NCI-H446 treated with DMSO at 0.1 percent for 48 hours (cell line): ENCODE data around the gene GNB5.
"Not testable (repeated sequence)": the region's sequence is repeated elsewhere in the genome, so short reads cannot be mapped to it uniquely, and the experiment has no call there.

Source experiments
- DNase-seq: peaks from one replicate; lab custom pipeline; 2025; lab: John Stamatoyannopoulos, UW

The GNB5 gene

DNA sequence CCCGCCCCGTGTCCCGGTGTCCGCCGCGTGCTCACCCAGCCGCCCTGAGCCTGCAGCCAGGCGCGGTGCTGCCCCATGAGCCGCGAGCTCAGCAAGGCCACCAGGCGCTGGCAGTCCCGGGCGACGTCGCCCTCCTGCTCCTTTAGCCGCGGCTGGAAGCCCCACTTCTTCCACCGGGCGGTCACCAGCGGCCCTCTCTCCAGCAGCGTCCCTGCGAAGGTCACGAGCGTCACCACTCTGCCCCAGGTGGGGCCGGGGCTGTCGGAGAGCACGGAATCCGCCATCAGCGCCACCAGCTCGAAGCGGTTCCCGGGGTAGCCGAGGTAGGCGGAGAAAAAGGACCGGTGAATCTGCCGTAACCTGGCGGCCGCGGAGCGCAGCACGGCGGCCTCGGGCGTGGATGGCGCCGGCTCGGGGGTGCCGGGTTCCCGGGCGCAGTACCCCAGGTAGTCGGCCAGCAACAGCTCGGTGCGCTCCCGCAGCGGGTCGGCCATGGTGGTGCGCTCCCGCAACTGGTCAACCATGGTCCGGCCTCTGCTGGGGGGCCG, 78.9 kb downstream of the GNB5 start:
- DNase-seq = no peak

- no peak for DNase-seq
Measured at GRCh38 chr15:52111517-52112202, 79.5 kb downstream of the GNB5 start.

GRCh38 chr15:52109559-52110451, 81.4 kb downstream of the GNB5 start:
- no peak for DNase-seq

DNA sequence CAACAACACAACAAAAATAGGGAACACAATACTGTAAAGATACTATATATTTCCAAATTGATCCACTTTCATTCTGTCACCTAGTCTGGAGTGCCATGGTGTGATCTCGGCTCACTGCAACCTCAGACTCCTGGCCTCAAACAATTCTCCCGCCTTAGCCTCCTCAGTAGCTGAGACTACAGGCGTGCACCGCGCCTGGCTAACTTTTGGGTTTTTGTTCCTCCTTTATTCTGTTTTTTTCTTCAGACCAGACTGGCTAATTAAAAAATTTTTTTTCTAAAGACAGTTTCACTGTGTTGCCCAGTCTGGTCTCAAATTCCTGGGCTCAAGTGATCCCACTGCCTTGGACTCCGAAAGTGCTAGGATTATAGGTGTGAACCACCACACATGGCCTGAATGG, 84.0 kb downstream of the GNB5 start:
- no peak for DNase-seq

- DNase-seq = no peak
Measured at GRCh38 chr15:52106641-52107040, 84.6 kb downstream of the GNB5 start.

- DNase-seq = no peak
Measured at GRCh38 chr15:52105846-52106245, 85.3 kb downstream of the GNB5 start.

- DNase-seq = no peak
Measured at GRCh38 chr15:52104532-52105004, 86.6 kb downstream of the GNB5 start.

- peak; percentile 83 for DNase-seq
Measured at GRCh38 chr15:52103217-52104207, 87.7 kb downstream of the GNB5 start.

GRCh38 chr15:52102463-52102862, 88.7 kb downstream of the GNB5 start:
- DNase-seq = no peak

DNA sequence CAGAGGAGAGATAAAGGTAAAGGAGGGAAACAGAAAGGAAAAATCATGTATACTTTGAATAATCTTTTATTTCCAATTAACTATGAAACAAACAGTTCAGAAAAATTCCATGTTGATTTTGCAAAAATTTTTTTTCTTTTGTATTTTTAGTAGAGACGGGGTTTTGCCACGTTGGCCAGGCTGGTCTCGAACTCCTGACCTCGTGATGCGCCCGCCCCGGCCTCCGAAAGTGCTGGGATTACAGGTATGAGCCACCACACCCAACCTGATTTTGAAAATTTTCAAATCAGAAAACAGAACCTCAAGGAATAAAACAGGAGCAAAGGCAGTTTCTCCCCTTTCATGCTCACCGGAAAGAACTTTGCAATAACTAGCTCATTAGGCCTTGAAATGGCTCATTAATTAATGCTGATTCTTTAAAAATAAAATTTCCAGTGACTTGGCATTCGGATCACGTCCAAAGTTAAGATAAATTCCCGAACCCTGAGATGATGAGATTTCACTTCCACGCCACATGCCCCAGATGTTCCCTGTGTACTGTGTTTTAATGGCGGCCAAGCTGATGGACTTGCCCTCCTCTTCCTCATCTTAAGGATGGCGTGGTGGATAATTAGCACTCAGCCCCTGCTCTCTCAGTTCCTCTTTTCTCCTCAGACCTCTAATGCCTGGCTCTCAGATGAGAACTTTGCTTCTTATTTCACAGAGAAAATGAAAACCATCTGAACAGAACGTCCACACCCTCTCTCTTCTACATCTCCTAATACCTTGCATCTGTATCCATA, 89.5 kb downstream of the GNB5 start:
- no peak for DNase-seq

- DNase-seq = no peak
Measured at GRCh38 chr15:52100807-52101442, 90.3 kb downstream of the GNB5 start.

- DNase-seq = no peak
Measured at GRCh38 chr15:52099651-52100272, 91.4 kb downstream of the GNB5 start.

DNA sequence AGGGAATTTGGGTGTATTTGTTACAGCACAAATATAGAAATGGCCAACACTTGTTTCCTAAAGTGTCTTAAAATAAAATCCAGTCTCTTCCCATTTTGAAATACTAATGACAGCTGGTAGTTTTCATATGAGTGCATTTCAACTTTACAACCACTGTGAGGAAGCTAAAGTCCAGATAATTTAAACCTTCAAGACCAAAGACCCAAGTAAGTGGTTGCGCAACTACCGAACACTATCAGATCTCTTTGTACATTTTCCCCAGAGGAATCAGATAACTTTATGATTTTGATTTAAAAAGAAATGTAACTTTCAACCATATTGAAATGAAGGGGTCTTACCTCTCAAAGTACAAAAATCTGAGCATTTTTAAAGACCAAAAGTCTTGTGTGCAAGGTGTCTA, 92.9 kb downstream of the GNB5 start:
- no peak for DNase-seq

DNA sequence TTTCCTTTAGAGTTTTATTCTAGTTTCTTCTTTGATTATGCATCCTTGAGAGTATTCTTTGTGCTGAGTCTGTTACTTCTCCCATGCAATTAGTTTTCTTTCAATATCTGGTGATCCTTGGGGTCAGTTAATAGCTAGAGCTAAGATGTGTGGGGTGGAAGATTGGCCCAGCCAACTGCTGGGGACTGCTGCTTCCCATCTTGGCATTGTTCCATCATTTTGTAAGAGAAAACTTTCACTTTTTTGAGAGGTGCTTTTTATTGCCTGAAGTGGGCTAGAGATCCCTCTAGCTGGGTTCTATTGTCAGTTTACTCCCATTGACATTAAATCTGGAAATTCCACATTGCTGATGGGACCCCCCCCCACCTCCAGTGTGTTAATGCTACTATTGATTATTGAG, 94.0 kb downstream of the GNB5 start:
- no peak for DNase-seq

GRCh38 chr15:52096536-52096935, 94.7 kb downstream of the GNB5 start:
- not testable (repeated sequence) for DNase-seq

GRCh38 chr15:52095597-52096262, 95.5 kb downstream of the GNB5 start:
- DNase-seq = no peak

- DNase-seq = no peak
Measured at GRCh38 chr15:52094811-52095584, 96.2 kb downstream of the GNB5 start.
